SKM-1 treated with dmso at 0.1 percent for 144 hours (cell line): ENCODE results near the gene THOC7.
A peak's percentile ranks its signal among the peaks of the same experiment; 100 is the strongest.

ENCODE experiments used
- DNase-seq: peaks from one replicate; lab custom pipeline; 2025; ENCODE audit not compliant: unreplicated experiment; lab: John Stamatoyannopoulos, UW

THOC7 gene

DNA sequence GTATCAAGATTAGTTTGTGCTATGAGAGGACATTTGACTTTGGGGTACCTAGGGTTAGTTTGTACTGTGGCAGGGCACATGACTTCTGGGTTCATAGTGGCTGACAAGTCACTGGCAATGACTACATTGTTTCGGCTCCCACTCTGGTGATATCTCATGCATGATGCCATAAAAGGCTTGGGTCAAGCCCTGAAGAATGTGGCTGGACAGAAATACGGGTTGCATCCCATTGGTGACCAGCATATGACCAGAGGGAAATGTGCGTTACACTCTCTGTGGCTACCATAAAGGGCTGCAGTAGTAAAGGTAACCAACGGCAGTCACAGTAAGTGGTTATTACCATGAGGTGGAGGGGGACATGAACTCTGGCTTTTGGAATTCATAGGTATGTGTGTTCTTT, 18.4 kb downstream of the THOC7 start:
- DNase-seq = no peak

- DNase-seq = no peak
These were observed 21.5 kb downstream of the THOC7 start for GRCh38 chr3:63842127-63842526.

- DNase-seq = no peak
These were observed 21.9 kb downstream of the THOC7 start for GRCh38 chr3:63841704-63842103.

DNA sequence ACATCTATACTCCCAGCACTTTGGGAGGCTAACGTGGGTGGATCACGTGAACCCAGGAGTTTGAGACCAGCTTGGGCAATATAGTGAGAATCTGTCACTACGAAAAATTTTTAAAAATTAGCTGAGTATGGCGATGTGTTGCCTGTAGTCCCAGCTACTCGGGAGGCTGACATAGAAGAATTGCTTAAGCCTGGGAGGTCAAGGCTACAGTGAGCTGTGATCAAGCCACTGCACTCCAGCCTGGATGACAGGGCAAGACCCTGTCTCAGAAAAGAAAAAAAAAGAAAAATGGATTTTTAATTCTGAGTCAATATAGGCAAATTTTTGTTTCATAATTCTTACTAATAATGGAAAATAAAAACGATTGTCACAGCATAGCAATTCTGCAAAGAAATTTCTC, 31.2 kb downstream of the THOC7 start:
- DNase-seq = no peak

DNA sequence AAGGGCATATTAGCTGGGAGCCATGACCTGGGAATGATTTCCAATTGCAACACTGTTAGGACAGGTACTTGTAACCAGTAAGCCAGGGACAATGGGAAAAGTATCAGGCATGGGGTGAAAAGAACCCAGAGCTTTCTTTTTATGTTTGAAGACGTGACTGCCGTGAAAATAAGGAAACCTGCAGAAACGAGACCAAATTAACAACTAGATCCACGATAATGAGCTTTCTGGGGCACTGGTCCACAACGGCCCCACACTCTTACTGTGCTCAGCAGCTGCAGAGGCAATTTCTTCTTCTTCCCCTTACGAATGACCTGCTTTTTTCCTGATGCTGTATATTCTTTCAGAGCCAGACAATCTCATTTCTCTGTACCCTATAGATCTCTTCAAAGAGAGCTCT, 33.1 kb downstream of the THOC7 start:
- no peak for DNase-seq

GRCh38 chr3:63824309-63824708, 39.3 kb downstream of the THOC7 start:
- no peak for DNase-seq

GRCh38 chr3:63819151-63819398, 44.5 kb downstream of the THOC7 start, which contains the start of gene C3orf49:
Gene C3orf49, plus strand, starts transcription at chr3:63819299. Its CDS starts 173 bp downstream, at chr3:63819472.
- DNase-seq = no peak

DNA sequence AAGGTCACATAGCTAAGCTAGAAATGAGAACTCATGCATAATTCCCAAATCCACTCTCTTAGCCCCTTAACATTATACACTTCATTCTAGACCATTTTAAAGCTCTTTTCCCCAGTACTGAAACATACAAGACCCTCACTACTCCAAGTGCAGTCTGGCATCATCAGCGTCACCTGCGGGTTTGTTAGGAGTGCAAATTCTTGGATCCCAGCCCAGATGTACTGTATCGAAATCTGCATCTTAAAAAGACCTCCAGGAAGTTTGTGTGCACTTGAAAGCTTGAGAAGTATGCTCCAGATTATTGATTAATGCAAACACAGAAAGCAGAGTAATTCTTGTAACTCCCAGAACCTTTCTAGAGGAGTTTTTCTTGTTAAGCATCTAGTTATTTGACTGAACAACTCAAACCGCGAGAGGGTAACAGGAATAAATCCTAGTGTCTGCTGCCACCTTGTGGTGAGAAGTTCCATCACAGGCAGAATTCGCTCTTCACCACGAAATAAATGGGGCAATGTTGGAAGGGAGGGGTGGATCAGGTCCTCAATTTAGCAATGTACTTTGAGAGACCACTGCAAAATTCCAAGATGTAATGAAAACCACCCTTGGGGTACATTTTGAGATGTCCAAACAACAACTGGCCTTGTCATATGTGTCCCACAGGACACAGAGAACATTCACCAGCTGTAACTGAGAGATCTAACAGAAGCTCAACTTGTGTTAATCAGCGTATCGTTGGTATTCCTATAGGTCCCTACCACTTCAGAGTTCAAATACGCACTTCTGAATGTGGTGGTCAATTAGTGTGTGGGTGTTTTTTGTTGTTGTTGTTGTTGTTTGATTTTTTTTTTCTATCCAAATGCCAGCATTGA, 45.1 kb downstream of the THOC7 start:
- DNase-seq = peak; percentile 33

DNA sequence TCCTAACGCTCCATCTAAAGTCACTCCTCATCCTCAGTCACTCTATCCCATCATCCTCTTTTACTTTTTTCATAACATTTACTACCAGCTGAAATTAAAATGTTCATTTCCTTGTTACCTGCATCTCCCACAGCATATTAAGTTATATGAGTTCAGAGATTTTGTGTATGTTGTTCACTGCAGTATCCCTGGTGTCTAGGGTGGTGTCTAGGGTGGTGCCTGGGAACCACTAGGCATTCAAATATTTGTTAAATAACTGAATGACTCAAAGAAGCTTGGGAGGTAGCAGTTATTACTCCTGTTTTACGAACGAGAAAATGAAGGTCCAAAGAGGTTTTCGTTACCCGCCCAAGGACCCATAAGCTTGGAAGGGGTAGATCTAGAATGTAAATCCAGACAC, 46.4 kb downstream of the THOC7 start:
- no peak for DNase-seq

- DNase-seq = no peak
These were observed 49.4 kb downstream of the THOC7 start for GRCh38 chr3:63814237-63814636.

GRCh38 chr3:63809607-63810006, 54.0 kb downstream of the THOC7 start:
- DNase-seq = no peak

DNA sequence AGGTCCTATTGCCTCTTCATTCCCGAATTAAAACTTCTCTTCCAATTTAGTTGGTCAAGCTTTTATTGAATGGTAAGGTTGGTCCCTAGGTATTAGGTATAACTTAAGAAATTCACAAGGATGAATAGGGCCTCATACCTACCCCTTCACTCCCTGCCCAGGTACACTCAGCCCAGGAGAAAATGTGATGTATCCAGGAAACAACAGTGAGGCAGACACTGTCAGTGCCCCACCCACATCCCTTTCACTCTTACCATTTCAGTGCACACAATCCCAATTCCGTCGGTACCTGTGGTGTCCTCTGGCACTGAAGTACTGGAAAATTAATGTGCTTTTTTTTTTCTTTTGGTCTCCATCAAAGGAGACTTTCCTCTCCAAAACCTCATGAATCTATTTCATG, 55.0 kb downstream of the THOC7 start:
- DNase-seq = no peak

- DNase-seq = peak; percentile 50
These were observed 55.5 kb downstream of the THOC7 start for GRCh38 chr3:63807961-63808565.

DNA sequence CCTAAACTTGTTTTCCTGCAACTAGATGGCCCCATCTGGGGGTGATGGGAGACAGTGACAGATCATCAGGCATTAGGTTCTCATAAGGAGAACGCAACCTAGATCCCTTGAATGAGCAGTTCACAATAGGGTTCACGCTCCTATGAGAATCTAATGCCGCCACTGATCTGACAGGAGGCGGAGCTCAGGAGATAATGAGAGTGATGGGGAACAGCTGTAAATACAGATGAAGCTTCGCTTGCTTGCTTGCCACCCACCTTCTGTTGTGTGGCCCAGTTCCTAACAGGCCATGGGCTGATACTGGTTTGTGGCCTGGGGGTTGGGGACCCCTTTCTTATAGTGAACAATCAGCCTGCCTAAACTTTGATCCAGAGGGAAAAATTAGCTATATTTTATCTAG, 59.7 kb downstream of the THOC7 start:
- no peak for DNase-seq

DNA sequence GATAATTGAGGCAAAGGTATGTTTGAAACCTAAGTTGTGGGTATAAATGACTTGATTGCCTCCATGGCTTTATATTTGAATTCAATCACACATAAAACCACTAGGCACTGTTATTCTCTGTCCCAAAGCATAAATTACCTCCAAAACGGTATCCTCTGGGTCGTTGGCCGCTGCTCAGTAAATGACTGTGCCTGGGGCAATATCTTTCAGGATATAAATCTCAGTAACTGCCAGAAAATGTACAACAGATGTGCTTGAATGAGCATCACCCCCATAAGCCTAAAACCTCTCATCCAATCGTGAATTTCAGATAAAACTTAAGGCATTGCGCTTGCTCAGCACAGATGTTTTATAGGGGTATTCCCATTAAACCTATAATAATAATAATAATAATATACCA, 63.5 kb downstream of the THOC7 start:
- no peak for DNase-seq

- DNase-seq = no peak
These were observed 64.7 kb downstream of the THOC7 start for GRCh38 chr3:63798949-63799348.

DNA sequence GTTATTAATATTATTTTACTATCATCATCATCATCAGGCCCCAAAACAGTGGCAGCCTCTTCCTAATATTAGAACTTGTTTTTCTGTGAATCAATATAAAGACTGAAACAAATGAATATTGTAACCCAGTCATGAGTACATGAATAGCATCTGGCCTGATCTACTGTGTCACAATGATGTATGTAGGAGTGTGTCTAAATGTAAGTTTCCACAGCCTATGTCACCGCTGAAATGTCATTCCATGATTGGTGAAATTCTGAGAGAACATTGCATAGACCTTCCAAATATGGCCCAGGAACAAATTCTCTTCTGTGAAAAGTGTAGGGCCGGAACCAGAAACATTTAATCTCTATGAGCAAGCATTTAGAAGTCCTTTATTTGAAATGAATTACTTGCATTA, 65.1 kb downstream of the THOC7 start:
- no peak for DNase-seq

GRCh38 chr3:63795438-63795837, 68.2 kb downstream of the THOC7 start:
- no peak for DNase-seq

- peak; percentile 1 for DNase-seq
These were observed 71.6 kb downstream of the THOC7 start for GRCh38 chr3:63791974-63792373.
